Neural cell (in vitro differentiated cells): ENCODE results near the gene HAGHL.

Experiments used
- EP300 ChIP-seq: fragments of 450-650 bp; conservative IDR thresholded peaks from 2 replicates; pipeline ENCODE4 v1.6.1; 2014; ENCODE audit warnings: antibody characterized with exemption, mild to moderate bottlenecking, moderate library complexity; ENCODE audit not compliant: poor library complexity, severe bottlenecking
- EZH2 ChIP-seq: fragments of 200-600, 300-800 bp; shearing (Covaris generic), sonication (generic); IDR thresholded peaks from 2 replicates; pipeline ENCODE4 v1.6.1; 2014; ENCODE audit warnings: antibody characterized with exemption, low read length, borderline replicate concordance, mild to moderate bottlenecking; ENCODE audit not compliant: insufficient read depth, poor library complexity, severe bottlenecking
- RAD21 ChIP-seq: fragments of 450-650 bp; conservative IDR thresholded peaks from 2 replicates; pipeline ENCODE4 v1.6.1; 2014; ENCODE audit warnings: antibody characterized with exemption, mild to moderate bottlenecking, moderate library complexity
- TAF1 ChIP-seq: IDR thresholded peaks from 2 replicates; pipeline ENCODE4 v1.6.1; 2012; ENCODE audit warnings: low read depth
- TF ChIP-seq, protein P1 (sequence below): fragments of 450-650 bp; IDR thresholded peaks from 2 replicates; pipeline ENCODE4 v1.5.1; 2014; ENCODE audit warnings: antibody characterized with exemption, mild to moderate bottlenecking, moderate library complexity; ENCODE audit not compliant: poor library complexity, severe bottlenecking

DNA sequence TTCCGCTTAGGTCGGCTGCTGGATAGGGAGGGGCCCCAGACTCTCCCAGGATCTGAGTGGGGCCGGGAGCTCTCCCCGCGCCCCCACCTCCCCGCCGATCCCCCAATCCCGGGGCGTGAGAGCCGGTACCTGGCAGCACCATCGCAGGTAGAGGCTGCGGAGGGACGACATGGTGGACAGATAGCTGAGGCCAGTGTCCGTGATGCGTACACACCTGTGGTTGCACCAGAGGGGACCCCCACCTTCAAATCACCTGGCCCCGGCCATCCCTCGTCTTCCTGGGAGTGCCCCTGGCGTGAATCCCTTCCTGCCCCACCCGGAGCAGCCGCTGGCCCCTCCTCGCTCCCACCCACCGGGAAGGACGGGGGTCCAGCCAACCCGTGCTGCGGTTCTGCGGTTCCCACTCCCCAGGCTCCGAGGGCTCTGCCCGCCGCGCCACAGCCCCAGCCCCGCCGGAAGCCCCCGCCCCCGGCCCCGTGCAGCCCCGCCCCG lies 32.0 kb upstream of the HAGHL start:
- TF ChIP-seq, protein P1, sequence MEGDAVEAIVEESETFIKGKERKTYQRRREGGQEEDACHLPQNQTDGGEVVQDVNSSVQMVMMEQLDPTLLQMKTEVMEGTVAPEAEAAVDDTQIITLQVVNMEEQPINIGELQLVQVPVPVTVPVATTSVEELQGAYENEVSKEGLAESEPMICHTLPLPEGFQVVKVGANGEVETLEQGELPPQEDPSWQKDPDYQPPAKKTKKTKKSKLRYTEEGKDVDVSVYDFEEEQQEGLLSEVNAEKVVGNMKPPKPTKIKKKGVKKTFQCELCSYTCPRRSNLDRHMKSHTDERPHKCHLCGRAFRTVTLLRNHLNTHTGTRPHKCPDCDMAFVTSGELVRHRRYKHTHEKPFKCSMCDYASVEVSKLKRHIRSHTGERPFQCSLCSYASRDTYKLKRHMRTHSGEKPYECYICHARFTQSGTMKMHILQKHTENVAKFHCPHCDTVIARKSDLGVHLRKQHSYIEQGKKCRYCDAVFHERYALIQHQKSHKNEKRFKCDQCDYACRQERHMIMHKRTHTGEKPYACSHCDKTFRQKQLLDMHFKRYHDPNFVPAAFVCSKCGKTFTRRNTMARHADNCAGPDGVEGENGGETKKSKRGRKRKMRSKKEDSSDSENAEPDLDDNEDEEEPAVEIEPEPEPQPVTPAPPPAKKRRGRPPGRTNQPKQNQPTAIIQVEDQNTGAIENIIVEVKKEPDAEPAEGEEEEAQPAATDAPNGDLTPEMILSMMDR, result no peak
- TF ChIP-seq RAD21, result no peak
- no peak for TF ChIP-seq TAF1
- TF ChIP-seq EP300, result no peak
- no peak for TF ChIP-seq EZH2
